Stimulated activated CD8-positive, alpha-beta memory T cell treated with anti-CD3 and anti-CD28 coated beads, Interleukin-7, amount 100 ng/mL, for 1 hour (primary cell): ENCODE data around the gene TXNDC5.

Source experiments
- DNase-seq, 2 donors: peaks; one replicate each; pipeline ENCODE4 v3.0.0-alpha.2; 2020; ENCODE audit warnings: low read depth in 2 of 2

TXNDC5 gene

GRCh38 chr6:7859591-7859990 is 51.0 kb downstream of the TXNDC5 start:
- DNase-seq = no peak

DNA sequence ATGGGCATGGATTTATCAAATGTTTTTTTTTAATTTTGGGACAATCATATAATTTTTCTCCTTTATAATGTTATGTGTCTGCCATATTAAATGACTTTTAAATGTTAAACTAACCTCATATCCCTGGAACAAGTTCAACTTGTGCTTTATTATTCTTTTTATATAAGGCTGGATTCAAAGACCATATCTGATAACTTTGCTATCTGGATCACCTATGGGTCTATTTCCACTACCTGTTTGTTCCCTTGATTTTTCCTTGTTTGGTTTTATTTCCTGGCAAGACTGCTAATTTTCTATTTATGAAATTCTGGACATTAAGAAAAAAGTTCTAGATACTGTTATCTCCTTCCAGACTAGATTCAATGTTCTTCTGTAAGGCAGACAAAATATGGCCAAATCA is 58.8 kb downstream of the TXNDC5 start:
- no peak for DNase-seq

DNA sequence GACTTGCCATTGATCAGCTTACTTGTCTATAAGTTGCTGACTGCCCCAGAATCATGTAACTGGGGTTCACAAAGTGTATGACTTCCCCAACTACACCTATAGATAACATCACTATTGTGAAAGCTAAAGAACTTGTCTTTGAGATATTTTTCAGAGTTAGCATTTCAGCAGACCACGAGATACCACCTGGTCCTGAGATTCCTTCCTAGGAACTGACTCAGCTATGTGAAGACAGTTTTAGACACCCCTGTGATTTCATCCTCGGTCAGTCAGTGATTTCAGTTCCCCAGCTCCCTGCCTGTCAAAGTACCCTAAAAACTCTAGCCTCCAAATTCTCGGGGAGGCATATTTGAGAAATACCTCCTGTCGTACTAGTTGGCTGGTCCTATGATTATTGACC is 62.4 kb downstream of the TXNDC5 start:
- DNase-seq = no peak

- no peak for DNase-seq
These were observed 63.4 kb downstream of the TXNDC5 start for GRCh38 chr6:7846966-7847818.

DNA sequence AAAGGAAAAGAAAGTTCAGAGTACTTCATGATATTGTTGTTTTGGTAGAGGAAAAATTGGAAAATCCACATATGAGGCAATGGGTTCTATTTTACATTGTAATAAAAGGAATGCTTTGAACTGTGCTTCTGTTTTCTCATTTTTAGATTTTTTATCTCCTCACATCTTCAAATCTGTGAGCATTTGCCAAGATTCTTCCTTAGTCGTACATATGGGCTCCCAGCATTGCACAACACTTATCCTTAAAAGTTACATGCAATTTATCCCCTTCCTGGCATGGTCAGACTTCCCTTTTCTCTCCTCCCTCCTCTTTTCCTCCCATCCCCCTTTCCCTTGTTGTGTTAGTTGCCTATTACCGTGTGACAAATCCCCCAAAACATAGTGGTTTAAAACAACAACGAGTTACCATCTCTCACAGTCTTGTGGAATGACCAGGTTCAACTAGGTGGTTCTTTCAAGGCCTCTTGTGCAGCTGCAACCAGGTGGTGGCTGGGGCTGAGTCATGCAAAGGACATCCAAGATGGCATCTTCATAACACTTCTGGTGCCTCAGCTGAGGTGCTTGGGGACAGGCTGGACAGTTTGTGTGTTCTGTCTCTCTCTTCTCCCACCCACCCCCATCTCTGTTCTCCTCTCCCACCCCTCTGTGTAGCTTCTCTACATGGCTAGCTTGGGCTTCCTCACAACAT is 68.7 kb downstream of the TXNDC5 start:
- no peak for DNase-seq

GRCh38 chr6:7836371-7837026 is 74.1 kb downstream of the TXNDC5 start:
- DNase-seq = no peak

GRCh38 chr6:7833751-7834070 is 76.9 kb downstream of the TXNDC5 start:
- DNase-seq = no peak

- DNase-seq = no peak
These were observed 77.5 kb downstream of the TXNDC5 start for GRCh38 chr6:7832904-7833750.
